Ishikawa (cell line): ENCODE data around the gene SPEF2.

Source experiments
- CEBPB ChIP-seq: IDR thresholded peaks from 2 replicates; pipeline ENCODE4 v1.6.1; 2012
- CREB1 ChIP-seq: IDR thresholded peaks from 2 replicates; pipeline ENCODE4 v1.6.1; 2012; ENCODE audit warnings: low read depth
- EGR1 ChIP-seq: IDR thresholded peaks from 2 replicates; pipeline ENCODE4 v1.6.1; 2012
- EP300 ChIP-seq: IDR thresholded peaks from 2 replicates; pipeline ENCODE4 v1.6.1; 2012; ENCODE audit warnings: borderline replicate concordance
- FOXM1 ChIP-seq: IDR thresholded peaks from 2 replicates; pipeline ENCODE4 v1.6.1; 2012; ENCODE audit warnings: low read depth, borderline replicate concordance
- NFIC ChIP-seq: IDR thresholded peaks from 2 replicates; pipeline ENCODE4 v1.6.1; 2012
- RAD21 ChIP-seq: IDR thresholded peaks from 2 replicates; pipeline ENCODE4 v1.6.1; 2012; ENCODE audit warnings: low read depth
- TAF1 ChIP-seq: IDR thresholded peaks from 2 replicates; pipeline ENCODE4 v1.6.1; 2012; ENCODE audit warnings: low read depth, mild to moderate bottlenecking
- TCF12 ChIP-seq: IDR thresholded peaks from 2 replicates; pipeline ENCODE4 v1.6.1; 2012; ENCODE audit warnings: low read depth
- TEAD4 ChIP-seq: IDR thresholded peaks from 2 replicates; pipeline ENCODE4 v1.6.1; 2012
- USF1 ChIP-seq: IDR thresholded peaks from 2 replicates; pipeline ENCODE4 v1.6.1; 2012
- YY1 ChIP-seq: IDR thresholded peaks from 2 replicates; pipeline ENCODE4 v1.6.1; 2012; ENCODE audit warnings: low read depth
- ZBTB7A ChIP-seq: IDR thresholded peaks from 2 replicates; pipeline ENCODE4 v1.6.1; 2012; ENCODE audit warnings: low read depth
- TF ChIP-seq, protein P1 (sequence below): IDR thresholded peaks from 2 replicates; pipeline ENCODE4 v1.6.1; 2012
- TF ChIP-seq, protein P2 (sequence below): IDR thresholded peaks from 2 replicates; pipeline ENCODE4 v1.6.1; 2012; ENCODE audit warnings: low read depth, mild to moderate bottlenecking

The SPEF2 gene

GRCh38 chr5:35707659-35708058, 90.0 kb downstream of the SPEF2 start:
- TF ChIP-seq FOXM1 (no peak), ZBTB7A (no peak), EP300 (no peak)

GRCh38 chr5:35709688-35710087, 92.0 kb downstream of the SPEF2 start:
- TF ChIP-seq ZBTB7A: no peak
- no peak for TF ChIP-seq EP300
- TF ChIP-seq, protein P1, sequence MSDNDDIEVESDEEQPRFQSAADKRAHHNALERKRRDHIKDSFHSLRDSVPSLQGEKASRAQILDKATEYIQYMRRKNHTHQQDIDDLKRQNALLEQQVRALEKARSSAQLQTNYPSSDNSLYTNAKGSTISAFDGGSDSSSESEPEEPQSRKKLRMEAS: no peak
- TF ChIP-seq, protein P2, sequence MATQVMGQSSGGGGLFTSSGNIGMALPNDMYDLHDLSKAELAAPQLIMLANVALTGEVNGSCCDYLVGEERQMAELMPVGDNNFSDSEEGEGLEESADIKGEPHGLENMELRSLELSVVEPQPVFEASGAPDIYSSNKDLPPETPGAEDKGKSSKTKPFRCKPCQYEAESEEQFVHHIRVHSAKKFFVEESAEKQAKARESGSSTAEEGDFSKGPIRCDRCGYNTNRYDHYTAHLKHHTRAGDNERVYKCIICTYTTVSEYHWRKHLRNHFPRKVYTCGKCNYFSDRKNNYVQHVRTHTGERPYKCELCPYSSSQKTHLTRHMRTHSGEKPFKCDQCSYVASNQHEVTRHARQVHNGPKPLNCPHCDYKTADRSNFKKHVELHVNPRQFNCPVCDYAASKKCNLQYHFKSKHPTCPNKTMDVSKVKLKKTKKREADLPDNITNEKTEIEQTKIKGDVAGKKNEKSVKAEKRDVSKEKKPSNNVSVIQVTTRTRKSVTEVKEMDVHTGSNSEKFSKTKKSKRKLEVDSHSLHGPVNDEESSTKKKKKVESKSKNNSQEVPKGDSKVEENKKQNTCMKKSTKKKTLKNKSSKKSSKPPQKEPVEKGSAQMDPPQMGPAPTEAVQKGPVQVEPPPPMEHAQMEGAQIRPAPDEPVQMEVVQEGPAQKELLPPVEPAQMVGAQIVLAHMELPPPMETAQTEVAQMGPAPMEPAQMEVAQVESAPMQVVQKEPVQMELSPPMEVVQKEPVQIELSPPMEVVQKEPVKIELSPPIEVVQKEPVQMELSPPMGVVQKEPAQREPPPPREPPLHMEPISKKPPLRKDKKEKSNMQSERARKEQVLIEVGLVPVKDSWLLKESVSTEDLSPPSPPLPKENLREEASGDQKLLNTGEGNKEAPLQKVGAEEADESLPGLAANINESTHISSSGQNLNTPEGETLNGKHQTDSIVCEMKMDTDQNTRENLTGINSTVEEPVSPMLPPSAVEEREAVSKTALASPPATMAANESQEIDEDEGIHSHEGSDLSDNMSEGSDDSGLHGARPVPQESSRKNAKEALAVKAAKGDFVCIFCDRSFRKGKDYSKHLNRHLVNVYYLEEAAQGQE: no peak
- TF ChIP-seq RAD21: no peak
- TF ChIP-seq TEAD4: no peak
- TF ChIP-seq EGR1: no peak
- no peak for TF ChIP-seq CEBPB
- TF ChIP-seq FOXM1: no peak
- TF ChIP-seq NFIC: no peak
- TF ChIP-seq CREB1: no peak
- no peak for TF ChIP-seq YY1
- no peak for TF ChIP-seq USF1
- TF ChIP-seq TCF12: no peak
- TF ChIP-seq TAF1: no peak

DNA sequence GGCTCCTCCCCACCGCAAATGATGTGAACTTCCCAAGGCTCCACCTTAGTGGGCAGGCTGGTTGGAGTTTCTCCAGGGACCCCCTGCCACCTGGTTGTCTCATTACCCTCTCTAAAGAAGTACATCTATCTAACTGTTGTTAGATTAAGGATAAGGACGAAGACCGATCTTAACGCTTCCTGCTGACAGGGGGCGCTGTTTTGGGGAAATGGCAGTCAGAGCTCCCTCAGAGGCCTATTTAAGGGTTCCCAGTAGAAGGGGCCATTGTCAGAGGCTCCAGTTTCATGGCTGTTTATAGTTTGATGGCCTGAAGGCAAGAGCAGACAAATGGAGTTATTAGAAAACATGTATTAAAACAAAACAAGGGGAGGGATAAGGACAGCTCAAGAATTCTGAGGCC, 100.1 kb downstream of the SPEF2 start:
- TF ChIP-seq YY1 (no peak), NFIC (no peak), ZBTB7A (no peak), TAF1 (no peak), EGR1 (no peak), EP300 (no peak), RAD21 (no peak), CREB1 (no peak), TCF12 (no peak), TEAD4 (no peak), FOXM1 (no peak)
- TF ChIP-seq, protein P2: no peak
- TF ChIP-seq, protein P1: no peak

DNA sequence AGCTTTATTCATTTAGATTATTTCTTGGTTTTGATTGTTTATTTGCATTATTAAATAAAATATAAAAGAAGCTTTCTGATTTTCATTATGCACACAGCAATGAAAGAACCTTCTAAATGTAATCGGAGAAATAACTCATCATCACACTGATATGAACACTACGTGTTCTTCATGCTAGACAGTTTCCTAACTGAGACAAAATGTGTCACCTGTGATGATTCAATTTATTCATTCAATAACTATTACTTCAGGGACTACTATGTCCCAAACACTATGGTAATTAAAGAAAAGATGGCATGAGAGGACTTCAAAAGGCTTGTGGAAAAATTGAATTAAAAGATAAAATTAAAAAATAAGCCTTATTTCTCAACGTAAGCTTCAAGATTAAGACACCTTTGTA, 118.1 kb downstream of the SPEF2 start:
- TF ChIP-seq, protein P1: no peak
- TF ChIP-seq FOXM1: no peak
- no peak for TF ChIP-seq YY1
- TF ChIP-seq EP300: no peak

DNA sequence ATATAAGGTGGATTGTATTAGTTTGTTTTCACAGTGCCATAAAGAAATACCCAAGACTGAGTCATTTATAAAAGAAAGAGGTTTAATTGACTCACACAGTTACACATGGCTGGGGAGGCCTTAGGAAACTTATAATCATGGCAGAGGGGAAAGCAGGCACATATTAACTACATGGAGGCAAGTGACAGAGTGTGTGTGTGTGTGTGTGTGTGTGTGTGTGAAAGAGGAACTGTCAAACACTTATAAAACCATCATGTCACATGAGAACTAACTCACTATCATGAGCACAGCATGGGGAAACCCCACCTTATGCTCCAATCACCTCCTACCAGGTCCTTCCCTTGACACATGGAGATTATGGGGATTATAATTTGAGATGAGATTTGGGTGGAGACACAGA, 118.6 kb downstream of the SPEF2 start:
- TF ChIP-seq RAD21 (no peak), CREB1 (no peak), TEAD4 (no peak), USF1 (no peak), YY1 (no peak), TAF1 (no peak), ZBTB7A (no peak), EP300 (no peak), NFIC (no peak), CEBPB (no peak), EGR1 (no peak)
- TF ChIP-seq, protein P1: no peak

- TF ChIP-seq, protein P1: no peak
- no peak for TF ChIP-seq CEBPB
Observed at GRCh38 chr5:35741126-35741716, 123.6 kb downstream of the SPEF2 start.
